Prostate gland (tissue), 2 donors: ENCODE data around the gene LBX2. TPM values are rescaled to one million over a fixed set of nuclear protein-coding genes. Genes with fewer than 3 reads are reported as not detected.
A peak's percentile ranks its signal among the peaks of the same experiment; 100 is the strongest.

Experiments used
- DNase-seq: peaks from one replicate; pipeline ENCODE4 v3.0.0-alpha.2; 2019; ENCODE audit warnings: low spot score
- H3K27ac ChIP-seq, 2 donors: fragments of 200-600 bp; sonication (generic); 2 replicates each; pipeline ENCODE4 v1.5.1; 2017 to 2019
- H3K27me3 ChIP-seq: fragments of 200-600 bp; sonication (generic); replicated peaks from 2 replicates; pipeline ENCODE4 v1.5.1; 2019; ENCODE audit not compliant: insufficient read depth
- H3K36me3 ChIP-seq, 2 donors: fragments of 200-600 bp; sonication (generic); 1 replicate in 1 of 2; 2 replicates in 1 of 2; pipeline versions ENCODE4 v1.5.1 to v1.8.1; 2017 to 2019
- H3K4me1 ChIP-seq: fragments of 200-600 bp; sonication (generic); replicated peaks from 2 replicates; pipeline ENCODE4 v1.5.1; 2019
- H3K4me3 ChIP-seq, 2 donors: fragments of 200-600 bp; sonication (generic); 2 replicates each; pipeline ENCODE4 v1.5.1; 2017 to 2019
- H3K9me3 ChIP-seq: fragments of 200-600 bp; sonication (generic); 2 replicates; pipeline ENCODE4 v1.5.1; 2017
- CTCF ChIP-seq, 4 experiments: fragments of 200-600 bp in 2 of 4; fragments of 450-650 bp in 2 of 4; sonication (generic) in 2 of 4; IDR thresholded peaks; 1 replicate in 3 of 4; 2 replicates in 1 of 4; pipeline ENCODE4 v1.5.1; 2016 to 2019; ENCODE audit warnings: antibody characterized with exemption in 4 of 4, mild to moderate bottlenecking in 2 of 4, moderate library complexity in 2 of 4
- POLR2A ChIP-seq: fragments of 450-650 bp; IDR thresholded peaks from one replicate; pipeline ENCODE4 v1.6.1; 2016; ENCODE audit warnings: antibody characterized with exemption, mild to moderate bottlenecking
- POLR2AphosphoS5 ChIP-seq: sonication (generic); formaldehyde crosslinking; IDR thresholded peaks from one replicate; pipeline ENCODE4 v1.6.1; 2017; ENCODE audit warnings: antibody characterized with exemption
- WGBS: methylation state at CpG from one replicate; pipeline ENCODE4 v1.1.5; 2018; 5-methylcytosine and 5-hydroxymethylcytosine counted together
- intact Hi-C: fragments of 100-400 bp; cut with DNase I; formaldehyde crosslinking; loops from one replicate; pipeline ENCODE4 v1.14.2; 2022
- total RNA-seq, 2 donors: library from RNA; depleted of rRNA; stranded (reverse); fragments of >200 nt; gene quantifications; one replicate each; pipeline ENCODE4 v1.1.0, GENCODE V29; 2016

LBX2 gene
- total RNA-seq, 2 donors from 2014 or later = 1.2 TPM; not detected in 1

- H3K4me1 ChIP-seq = peaks cover 12% of the 10 kb centered on the region
- no peak for DNase-seq
- H3K27me3 ChIP-seq = peaks cover 15% of the 10 kb centered on the region
- H3K4me3 ChIP-seq = peak overlapping the region; percentile 9 to 24
- H3K9me3 ChIP-seq = no peaks in the 10 kb centered on the region
- TF ChIP-seq POLR2A = no peak
- TF ChIP-seq POLR2AphosphoS5 = no peak
- no peak for TF ChIP-seq CTCF (IDR thresholded peaks at IDR 0.05)
- H3K27ac ChIP-seq = no peak overlapping the region
- intact Hi-C loops = no loop called here
- 67% methylated on average over 45 of the region's 45 CpGs for WGBS
- H3K36me3 ChIP-seq = peaks cover 0 to 12% of the 10 kb centered on the region in 2 donors
These were observed 4.4 kb upstream of the LBX2 start for GRCh38 chr2:74503506-74504475.

- no peak for DNase-seq
- Histone ChIP-seq H3K9me3 (no peaks in the 10 kb centered on the region), H3K4me3 (peak overlapping the region; percentile 9 to 24), H3K27ac (no peak overlapping the region), H3K4me1 (peaks cover 12% of the 10 kb centered on the region), H3K36me3 (peaks cover 0 to 12% of the 10 kb centered on the region in 2 donors), H3K27me3 (peaks cover 20% of the 10 kb centered on the region)
- 11% methylated on average over 46 of the region's 67 CpGs for WGBS
- intact Hi-C loops = no loop called here
- no peak for TF ChIP-seq CTCF (IDR thresholded peaks at IDR 0.05)
- TF ChIP-seq POLR2AphosphoS5 = peak; percentile 20
- TF ChIP-seq POLR2A = peak; percentile 46
These were observed 3.5 kb upstream of the LBX2 start for GRCh38 chr2:74502720-74503505.

- TF ChIP-seq POLR2AphosphoS5 = no peak
- no peak for TF ChIP-seq POLR2A
- no peak for TF ChIP-seq CTCF (IDR thresholded peaks at IDR 0.05)
- Histone ChIP-seq H3K4me3 (peak overlapping the region; percentile 9 to 24), H3K4me1 (peaks cover 12% of the 10 kb centered on the region), H3K27ac (no peak overlapping the region), H3K27me3 (peaks cover 20% of the 10 kb centered on the region), H3K9me3 (no peaks in the 10 kb centered on the region), H3K36me3 (peaks cover 0 to 12% of the 10 kb centered on the region in 2 donors)
- intact Hi-C loops = no loop called here
- no peak for DNase-seq
- WGBS = 41% methylated on average over 32 of the region's 32 CpGs
These were observed 2.8 kb upstream of the LBX2 start for GRCh38 chr2:74502147-74502719.

DNA sequence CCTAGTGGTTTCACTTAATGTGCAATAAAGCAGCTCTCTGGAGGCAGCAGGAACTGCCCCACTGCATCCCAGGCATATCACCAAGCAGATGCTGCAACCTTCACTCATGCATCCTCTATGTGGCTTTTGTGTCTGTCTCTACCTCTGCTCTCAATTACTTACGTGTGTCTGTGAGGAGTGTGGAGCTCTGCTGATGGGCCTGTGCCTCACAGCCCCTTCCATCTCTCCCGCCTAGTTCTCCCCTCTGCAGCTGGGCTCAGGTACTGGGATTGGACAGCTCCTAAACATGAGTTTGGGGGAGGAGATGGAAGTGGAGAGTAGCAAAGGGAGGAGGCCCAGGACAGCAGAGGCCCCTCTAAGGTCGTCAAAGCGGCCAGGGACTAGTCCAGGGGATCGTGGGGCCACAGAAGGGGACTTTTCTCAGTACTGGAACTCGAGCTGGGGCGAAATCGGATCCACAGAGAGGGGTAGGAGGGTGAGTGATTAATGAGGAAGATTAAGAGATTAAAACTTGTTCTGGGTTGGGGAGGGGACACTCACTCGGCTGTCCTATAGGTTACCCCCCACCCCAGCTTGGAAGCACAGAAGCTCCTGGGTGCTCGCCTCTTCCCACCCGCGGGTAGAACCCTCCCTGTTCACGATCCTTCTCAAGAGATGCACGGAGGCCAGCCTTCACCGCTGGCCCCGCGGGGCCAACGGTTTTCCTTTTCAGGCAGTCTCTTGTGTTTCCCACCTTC, 2.1 kb upstream of the LBX2 start:
- intact Hi-C loops = no loop called here
- WGBS = 77% methylated on average over 18 of the region's 18 CpGs
- TF ChIP-seq POLR2AphosphoS5 = no peak
- no peak for TF ChIP-seq POLR2A
- no peak for TF ChIP-seq CTCF (IDR thresholded peaks at IDR 0.05)
- H3K27me3 ChIP-seq = peaks cover 20% of the 10 kb centered on the region
- peaks cover 9% of the 10 kb centered on the region for H3K4me1 ChIP-seq
- no peak overlapping the region for H3K4me3 ChIP-seq
- H3K9me3 ChIP-seq = no peaks in the 10 kb centered on the region
- H3K36me3 ChIP-seq = peaks cover 0 to 12% of the 10 kb centered on the region in 2 donors
- DNase-seq = no peak
- no peak overlapping the region for H3K27ac ChIP-seq
